Middle frontal gyrus (tissue), 1 donor: Measurements from ENCODE around the gene ZRANB3.
"Not testable (repeated sequence)": the region's sequence is repeated elsewhere in the genome, so short reads cannot be mapped to it uniquely, and the experiment has no call there.

Experiments
- DNase-seq: peaks from one replicate; pipeline ENCODE4 v3.0.0-alpha.2; 2015; ENCODE audit warnings: low spot score; ENCODE audit errors: extremely low spot score

The ZRANB3 gene

GRCh38 chr2:135335256-135335655 is 195.8 kb downstream of the ZRANB3 start:
- no peak for DNase-seq

- DNase-seq = no peak
Measured at GRCh38 chr2:135327146-135327545, 203.9 kb downstream of the ZRANB3 start.

- no peak for DNase-seq
Measured at GRCh38 chr2:135320465-135321355, 210.3 kb downstream of the ZRANB3 start.

- no peak for DNase-seq
Measured at GRCh38 chr2:135318808-135319207, 212.2 kb downstream of the ZRANB3 start.

- no peak for DNase-seq
Measured at GRCh38 chr2:135317375-135317774, 213.6 kb downstream of the ZRANB3 start.

GRCh38 chr2:135311962-135312361 is 219.1 kb downstream of the ZRANB3 start:
- no peak for DNase-seq

- DNase-seq = no peak
Measured at GRCh38 chr2:135311268-135311667, 219.8 kb downstream of the ZRANB3 start.

- DNase-seq = no peak
Measured at GRCh38 chr2:135304694-135305093, 226.3 kb downstream of the ZRANB3 start.

GRCh38 chr2:135299658-135300244 is 231.3 kb downstream of the ZRANB3 start:
- no peak for DNase-seq

- no peak for DNase-seq
Measured at GRCh38 chr2:135299165-135299564, 231.9 kb downstream of the ZRANB3 start.

- DNase-seq = not testable (repeated sequence)
Measured at GRCh38 chr2:135287121-135287520, 243.9 kb downstream of the ZRANB3 start.

GRCh38 chr2:135285391-135285790 is 245.6 kb downstream of the ZRANB3 start:
- no peak for DNase-seq

- no peak for DNase-seq
Measured at GRCh38 chr2:135281379-135281778, 249.6 kb downstream of the ZRANB3 start.

GRCh38 chr2:135279209-135279608 is 251.8 kb downstream of the ZRANB3 start:
- DNase-seq = no peak

- DNase-seq = no peak
Measured at GRCh38 chr2:135276525-135276924, 254.5 kb downstream of the ZRANB3 start.

- DNase-seq = no peak
Measured at GRCh38 chr2:135271006-135271405, 260.0 kb downstream of the ZRANB3 start.

GRCh38 chr2:135265960-135266490 is 265.0 kb downstream of the ZRANB3 start:
- DNase-seq = no peak

- no peak for DNase-seq
Measured at GRCh38 chr2:135259123-135259522, 271.9 kb downstream of the ZRANB3 start.

- DNase-seq = no peak
Measured at GRCh38 chr2:135258193-135258592, 272.8 kb downstream of the ZRANB3 start.

GRCh38 chr2:135257383-135258090 is 273.5 kb downstream of the ZRANB3 start:
- DNase-seq = no peak

- DNase-seq = no peak
Measured at GRCh38 chr2:135256531-135257260, 274.3 kb downstream of the ZRANB3 start.
